Pulmonary artery endothelial cell (primary cell): Measurements from ENCODE around the gene KRT79. TPM values are rescaled to one million over a fixed set of nuclear protein-coding genes. Genes with fewer than 3 reads are reported as not detected.

Experiments
- DNase-seq: peaks from one replicate; pipeline ENCODE4 v3.0.0-alpha.2; 2011; ENCODE audit warnings: low read depth, low spot score
- total RNA-seq: library from RNA; depleted of rRNA; stranded (reverse); fragments of >200 nt; gene quantifications from 2 replicates; pipeline ENCODE4 v1.2.3, GENCODE V29; 2014

Gene KRT79
- total RNA-seq, 1 donor from 2014 or later, result not detected

DNA sequence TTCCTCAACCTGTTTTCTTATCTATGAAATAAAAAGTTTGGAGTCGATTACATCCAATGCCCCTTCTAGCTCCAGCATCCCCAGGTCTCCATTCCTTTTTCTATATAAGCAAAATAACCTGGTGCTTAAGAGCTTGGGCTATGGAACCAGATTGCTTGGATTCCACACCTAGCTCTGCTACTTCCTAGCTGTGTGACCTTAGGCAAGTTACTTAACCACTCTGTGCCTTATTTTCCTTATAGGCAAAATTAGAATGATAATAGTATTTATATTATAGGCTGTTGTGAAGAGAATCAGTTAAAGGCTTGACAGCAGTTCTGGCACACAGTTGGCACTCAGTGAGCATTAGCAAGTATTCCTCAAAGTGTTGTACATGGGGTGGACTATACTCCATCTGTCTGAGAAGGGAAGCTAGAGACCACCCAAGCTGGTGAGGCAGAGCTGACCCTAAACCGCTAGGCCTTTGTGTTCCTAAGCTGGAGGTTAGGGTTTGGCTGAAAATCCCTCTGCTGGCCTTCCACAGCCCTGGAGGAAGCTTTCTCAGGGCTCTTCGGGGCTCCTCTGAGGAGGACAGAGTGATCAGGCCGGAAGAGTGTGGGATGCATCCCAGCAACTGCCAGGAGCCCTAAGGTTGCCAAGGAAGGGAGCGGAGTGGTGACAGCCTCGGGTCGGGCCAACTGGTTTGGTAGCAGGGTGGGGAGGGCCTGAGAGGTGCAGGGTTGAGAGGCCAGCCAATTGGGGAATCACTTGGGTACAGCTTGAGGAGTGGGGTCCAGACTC lies 14.2 kb downstream of the KRT79 start:
- DNase-seq, result no peak

DNA sequence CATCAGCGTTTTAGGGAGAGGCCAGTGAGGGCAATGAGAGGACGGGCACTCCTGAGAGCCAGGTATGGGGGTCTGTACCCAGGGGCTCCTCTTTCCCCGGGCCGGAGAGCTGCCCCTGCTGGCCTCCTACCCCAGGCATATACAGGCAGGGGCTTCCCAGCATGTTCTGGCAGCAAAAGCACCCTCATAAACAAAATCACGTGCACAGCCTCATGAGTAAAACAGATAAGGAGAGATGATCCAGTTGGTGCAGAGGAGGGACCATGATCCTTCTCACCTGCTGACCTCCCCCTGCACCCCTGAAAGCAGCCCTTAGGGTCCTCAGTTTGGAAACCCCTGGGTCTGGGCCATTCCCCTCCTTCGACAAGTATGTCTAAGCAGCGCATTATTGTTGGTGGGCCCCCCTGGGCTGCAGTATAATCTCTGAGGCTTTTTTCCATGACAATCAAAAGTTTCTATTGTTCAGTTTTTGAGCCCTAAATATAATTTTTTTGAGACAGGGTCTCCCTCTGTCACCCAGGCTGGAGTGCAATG lies 15.2 kb downstream of the KRT79 start:
- no peak for DNase-seq

DNA sequence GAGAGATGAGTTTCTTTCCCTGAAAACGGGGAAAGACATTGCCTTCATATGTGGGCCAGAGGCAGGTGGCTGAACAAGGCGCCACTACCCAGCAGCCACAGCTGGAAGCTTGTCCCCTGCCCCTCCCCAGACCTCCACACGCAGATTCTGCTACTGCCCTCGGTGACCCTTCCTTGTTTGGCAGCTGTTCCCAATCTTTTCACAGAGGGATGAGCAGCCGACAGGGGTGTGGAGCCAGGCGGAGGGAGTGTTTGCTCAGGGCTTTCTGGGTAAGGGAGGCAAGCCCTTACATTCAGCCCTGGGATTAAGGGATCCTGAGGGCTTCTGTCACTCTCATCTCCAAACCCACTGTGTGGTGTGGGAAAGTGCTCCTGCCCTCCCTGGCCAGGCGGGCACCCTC lies 15.7 kb downstream of the KRT79 start:
- DNase-seq, result no peak

DNA sequence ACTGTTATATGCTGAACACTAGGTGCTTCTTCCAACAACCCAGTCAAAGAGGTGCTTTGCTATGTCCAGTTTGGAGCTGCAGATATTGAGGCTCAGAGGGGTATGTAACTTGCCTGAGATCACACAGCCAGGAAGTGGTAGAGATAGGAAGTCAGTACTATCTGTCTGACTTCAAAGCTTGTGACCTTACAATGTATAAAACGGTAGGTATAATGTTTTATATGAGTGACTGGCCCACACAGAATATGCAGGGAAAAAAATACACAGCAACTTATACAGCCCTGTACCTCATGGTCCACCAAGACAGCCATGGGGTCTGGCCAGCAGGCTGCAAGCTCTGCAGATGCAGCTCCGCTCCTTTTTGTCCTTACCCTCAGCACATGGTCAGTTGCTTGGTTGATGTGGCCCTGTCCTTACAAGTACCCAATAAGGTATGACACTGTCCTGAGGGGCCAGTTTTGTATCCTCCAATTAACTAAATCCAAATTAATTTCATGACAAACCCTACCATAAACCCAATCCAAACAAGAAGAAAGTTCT lies 16.3 kb downstream of the KRT79 start:
- DNase-seq, result no peak

DNA sequence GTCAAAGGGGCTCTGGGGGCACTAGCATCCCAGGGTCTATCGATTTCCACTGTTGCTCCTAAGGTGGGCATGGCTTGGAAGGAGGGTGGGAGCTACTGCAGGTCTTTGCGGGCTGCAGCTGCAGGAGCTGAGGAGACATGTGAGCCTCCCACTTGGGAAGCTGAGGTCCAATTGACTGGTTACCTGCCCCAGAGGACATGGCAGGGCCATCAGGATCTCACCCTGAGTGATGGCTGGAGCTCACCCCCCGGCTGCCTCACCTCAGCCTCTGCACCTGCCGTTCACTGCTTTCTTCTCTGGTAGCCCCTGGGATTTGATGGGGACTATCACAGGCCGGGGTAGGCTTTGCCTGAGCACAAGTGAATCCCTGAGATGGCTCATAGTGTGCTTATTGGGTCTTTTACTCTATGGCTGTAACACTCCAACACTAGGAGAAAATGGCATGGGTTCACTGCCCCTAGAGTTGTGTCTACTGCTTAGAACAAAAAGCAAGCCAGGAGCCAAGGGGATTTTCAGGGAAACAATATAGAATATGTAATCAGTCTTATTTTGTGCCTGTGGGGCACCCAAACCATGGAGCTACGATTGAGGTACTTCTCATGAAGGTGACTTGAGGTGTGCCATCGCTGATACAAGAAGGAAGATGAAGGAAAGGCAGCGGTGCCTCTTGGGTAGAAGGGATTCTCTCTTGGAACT lies 17.0 kb downstream of the KRT79 start:
- DNase-seq, result no peak

DNA sequence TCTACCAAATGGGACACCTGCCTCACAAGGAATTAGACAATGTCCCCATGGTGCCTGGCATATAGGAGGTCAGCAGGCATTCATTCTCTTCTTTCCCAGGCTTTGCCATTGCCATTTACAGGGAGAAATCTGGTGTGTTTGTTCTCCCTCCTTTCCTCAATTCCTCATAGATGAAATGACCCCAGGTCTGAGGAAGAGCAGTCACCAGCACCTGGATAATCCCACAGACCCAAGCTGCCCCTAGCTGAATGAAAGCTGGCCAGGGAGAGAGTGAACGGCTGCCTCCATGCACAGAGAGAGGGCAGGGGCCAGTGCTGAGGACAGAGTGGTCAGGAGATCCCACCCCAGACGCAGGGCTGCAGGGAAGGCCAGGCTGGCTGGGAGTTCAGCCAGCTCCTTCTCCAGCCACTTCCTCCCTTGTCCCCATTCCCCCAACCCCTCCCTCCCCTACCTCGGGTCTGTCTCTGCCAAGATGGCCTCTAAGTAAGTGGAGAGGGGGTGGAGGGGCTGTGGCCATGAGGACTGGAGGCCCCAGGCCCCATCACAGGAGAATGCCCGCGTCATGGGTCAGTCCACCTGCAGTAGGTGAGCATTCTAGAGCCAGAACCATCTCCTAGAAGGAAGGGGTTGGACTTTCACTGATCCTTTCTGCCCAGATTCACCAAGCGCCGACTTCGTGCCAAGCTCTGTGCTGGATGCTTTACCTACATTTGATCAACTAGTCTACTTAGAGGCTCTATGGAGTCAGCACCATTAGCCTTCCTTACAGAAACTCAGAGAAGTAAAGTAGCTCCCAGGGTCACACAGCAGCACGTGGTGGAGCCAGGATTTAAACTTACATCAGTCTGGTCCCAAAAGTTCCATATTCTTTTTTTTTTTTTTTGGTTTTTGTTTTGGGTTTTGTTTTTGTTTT lies 18.2 kb downstream of the KRT79 start:
- no peak for DNase-seq

DNA sequence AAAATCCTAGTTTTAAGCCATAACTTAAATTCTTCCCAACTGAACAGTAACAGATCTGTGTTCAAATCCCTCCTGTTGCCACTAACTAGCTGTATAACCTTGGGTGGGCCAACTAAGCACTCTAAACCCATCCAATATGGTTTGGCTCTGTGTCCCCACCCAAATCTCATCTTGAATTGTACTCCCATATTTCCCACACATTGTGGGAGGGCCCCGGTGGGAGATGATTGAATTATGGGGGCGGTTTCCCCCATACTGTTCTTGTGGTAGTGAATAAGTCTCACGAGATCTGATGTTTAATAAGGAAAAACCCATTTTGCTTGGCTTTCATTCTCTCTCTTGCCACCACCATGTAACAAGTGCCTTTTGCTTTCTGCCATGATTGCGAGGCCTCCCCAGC lies 18.9 kb downstream of the KRT79 start:
- DNase-seq, result no peak

DNA sequence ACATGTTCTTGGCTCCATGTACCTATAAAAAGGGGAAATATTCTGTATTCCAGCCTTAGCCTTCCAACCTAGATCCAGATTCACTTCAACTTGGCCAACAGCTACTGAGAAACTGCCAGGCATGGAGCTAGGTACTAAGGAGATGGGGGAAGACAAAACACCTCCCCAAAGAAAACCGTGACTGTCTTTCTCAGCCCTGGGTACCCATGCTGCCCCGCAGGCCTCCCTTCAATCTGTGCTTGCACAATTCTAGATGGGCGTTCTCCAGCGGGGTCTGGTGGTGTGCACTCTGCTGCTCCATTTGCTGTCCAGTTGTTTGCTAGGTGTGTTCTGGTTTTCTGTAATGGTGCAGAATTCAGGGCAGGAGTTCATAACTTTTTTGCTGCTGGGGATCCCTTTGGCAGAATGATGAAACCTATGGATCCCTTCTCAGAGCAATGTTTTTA lies 19.4 kb downstream of the KRT79 start:
- DNase-seq, result no peak

DNA sequence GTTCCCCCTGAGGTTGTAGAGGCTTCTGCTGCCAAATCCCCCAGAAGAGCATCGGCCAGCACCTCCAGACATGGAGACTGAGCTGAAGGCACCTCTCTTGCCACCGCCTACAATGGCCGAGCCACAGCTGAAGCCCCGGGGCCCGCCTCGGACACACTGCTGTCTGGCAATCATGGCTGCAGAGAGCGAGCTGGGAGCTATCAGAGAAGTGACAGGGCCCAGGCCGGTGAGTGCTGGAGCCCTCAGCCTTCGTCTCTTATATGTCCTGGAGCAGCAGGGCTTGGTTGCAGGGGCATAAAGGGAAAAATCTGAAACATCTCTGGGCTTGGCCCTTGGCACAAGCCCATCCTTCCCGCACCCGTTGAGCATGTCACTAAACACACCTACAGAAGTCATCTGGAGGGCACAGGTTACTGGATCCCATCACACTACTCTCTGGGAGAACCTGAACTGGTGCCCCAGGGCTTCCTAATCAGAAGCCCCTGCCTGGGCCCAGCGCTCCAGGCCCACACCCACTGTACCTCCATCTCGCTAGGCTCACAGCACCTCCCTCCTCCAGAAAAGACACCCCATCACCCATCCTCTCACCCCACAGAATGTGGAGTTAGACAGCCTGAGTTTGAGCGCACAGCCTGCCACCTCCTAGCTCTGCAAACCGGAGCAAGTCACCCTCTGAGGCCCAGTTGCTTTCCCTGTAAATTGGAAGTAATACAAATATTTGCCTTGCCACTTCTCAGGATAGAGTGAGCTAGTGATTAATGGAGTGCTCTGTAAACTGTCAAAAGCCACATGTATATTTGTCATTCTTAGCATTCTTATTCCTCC lies 20.0 kb downstream of the KRT79 start, which contains the start of gene KRT4:
TSS of gene KRT4 (minus strand) at position 232 of the 825 bp plus-strand sequence. CDS start at position 174, 58 bp downstream.
- no peak for DNase-seq

DNA sequence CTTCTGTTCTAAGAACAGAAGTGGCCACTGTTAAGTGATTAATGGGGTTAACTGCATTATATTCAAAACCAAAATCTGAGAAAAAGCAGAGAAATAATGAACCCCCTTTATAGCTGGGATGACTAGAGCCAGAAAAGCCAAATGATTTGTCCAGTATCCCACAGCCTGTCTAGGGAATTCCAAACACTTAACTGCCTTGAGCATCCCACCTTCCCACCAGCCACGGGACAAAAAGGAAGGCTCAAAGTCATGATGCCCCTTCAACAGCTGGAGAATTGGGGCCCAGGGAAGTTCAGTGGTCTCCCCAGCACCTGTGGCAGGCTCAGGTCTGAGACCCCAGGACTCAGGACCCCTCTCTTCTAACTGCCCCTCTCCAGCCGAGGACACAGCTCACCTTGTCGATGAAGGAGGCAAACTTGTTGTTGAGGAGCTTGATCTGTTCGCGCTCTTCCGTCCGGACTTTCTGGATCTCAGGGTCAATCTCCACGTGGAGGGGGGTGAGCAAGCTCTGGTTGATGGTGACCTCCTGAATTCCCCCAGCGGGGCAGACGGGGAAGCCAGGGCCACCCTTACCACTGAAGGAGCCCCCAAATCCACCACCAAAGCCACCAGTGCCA lies 20.8 kb downstream of the KRT79 start:
- no peak for DNase-seq

DNA sequence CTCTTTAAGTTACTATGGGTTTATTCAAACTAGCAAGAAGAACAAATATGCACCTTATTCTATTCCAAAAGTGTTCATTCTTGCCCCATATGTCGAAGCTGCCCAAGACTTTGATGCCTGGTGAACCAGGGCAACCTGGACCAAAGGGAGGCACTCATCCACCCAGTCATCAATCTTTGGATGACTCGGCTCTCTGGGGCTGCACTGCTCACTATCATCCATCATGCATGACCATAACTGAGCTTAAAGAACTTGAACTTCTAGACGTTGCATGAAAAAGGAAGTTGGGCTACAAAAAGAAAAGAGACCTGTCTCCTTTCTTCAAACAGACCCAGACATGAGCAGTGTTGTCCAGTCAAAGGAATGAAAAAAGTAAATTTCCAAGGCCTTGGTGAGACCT lies 21.4 kb downstream of the KRT79 start:
- no peak for DNase-seq

DNA sequence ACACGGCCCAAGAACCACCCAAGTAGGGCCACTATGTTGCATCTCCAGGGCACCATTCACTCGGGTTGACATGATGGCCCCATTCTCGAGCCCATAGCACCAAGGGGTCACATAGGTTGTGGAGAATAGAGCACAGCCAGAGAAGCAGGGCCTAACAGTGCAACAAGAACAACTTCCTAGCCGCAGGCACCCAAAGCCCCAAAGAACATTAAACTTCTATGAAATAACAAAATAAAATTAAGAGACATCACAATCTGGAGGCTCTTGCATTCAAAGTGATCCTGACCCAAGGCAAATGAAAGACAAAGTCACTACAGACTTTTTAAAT lies 22.1 kb downstream of the KRT79 start:
- no peak for DNase-seq

DNA sequence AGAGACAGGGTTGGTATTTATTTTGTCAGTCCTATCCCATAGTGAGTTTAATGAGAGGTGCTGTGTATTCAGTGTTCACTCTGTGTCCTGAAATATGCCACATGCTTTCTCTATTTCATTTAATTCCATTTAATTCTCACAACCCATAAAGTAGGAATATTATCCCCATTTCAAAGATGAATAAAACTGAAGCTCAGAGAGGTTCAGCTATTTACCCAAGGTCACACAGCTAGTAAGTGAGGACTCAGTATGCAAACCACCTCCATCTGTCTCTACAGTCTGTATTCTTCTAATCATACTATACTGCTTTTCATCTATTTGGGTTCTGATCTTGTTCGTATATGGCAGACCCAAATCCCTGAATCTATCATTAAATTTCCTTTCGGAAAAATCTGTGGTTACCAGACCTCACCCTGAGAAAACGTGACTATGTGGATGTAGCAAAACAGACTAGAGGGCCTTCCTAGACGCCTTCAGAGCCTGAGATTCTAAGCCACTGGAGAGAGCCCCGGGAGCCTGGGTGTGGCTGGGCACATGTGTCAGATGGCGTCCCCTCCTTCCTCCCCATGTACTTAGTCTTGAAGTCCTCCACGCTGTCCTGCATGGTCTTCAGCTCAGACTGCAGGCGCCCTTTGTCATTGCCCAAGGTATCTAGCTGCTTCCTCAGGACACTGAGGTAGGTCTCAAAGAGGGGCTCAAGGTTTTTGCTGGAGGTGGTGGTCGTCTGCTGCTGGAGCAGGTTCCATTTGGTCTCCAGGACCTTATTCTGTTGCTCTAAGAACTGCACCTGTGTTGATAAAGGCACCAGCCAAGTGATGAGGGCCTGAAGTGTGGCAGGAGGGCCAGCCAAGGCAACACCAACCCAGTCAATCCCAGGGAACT lies 22.7 kb downstream of the KRT79 start:
- no peak for DNase-seq

DNA sequence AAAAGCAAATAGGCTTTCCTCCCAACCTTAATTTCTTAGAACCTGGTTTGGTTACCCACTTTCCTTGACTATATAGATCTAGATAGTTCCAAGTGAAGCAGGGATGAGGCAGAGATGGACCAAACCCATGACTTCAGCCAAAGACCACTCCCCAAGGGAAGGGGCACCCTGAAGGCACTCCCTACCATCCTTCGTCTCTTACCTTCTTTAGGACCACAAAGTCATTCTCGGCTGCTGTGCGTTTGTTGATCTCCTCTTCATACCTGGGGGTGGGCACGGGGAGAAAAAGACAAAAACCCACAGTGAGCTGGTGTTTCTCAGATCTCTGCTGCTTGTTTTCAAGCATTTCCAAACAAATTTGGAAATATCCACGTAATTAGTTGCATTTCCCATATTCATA lies 23.6 kb downstream of the KRT79 start:
- no peak for DNase-seq

DNA sequence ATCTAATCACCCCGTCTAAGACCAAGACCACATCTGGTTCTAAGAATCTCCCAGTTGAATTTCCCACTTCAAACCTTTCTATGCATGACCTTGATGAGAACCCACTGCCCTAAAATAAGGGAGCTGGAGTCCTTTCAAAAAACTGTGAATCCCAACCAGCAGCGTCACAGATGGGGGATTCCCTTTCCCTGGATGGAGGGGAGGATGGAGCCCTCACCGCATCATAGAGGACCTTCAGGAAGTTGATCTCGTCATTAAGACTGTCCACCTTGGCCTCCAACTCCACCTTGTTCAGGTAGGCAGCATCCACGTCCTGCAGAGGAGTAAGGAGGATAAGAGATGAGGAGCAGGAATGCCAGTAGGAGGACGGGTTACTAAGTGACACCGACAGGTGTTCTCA lies 24.9 kb downstream of the KRT79 start:
- DNase-seq, result no peak

DNA sequence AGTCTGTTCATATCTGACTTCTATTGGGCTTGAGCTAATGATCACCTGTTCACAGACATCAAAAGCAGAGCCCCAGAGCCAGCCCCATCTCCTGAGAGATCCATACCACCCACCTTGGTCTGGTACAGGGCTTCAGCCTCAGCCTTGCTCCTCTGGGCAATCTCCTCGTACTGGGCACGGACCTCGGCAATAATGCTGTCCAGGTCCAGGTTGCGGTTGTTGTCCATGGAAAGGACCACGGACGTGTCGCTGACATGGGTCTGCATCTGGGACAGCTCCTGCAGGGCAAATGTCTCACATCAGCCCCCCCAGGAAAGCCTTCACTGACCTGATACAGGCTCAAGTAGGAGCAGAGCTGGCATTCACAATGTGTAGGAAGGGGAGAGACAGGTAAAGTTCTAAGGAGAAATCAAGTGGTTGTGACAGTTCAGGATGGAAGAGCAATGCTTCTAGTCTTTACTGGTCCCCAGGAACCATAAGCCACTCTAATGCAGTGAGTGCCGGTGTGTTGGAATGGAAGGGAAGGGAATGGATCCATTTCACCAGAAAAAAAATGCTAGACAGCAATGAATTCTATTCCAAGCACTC lies 25.4 kb downstream of the KRT79 start:
- no peak for DNase-seq

DNA sequence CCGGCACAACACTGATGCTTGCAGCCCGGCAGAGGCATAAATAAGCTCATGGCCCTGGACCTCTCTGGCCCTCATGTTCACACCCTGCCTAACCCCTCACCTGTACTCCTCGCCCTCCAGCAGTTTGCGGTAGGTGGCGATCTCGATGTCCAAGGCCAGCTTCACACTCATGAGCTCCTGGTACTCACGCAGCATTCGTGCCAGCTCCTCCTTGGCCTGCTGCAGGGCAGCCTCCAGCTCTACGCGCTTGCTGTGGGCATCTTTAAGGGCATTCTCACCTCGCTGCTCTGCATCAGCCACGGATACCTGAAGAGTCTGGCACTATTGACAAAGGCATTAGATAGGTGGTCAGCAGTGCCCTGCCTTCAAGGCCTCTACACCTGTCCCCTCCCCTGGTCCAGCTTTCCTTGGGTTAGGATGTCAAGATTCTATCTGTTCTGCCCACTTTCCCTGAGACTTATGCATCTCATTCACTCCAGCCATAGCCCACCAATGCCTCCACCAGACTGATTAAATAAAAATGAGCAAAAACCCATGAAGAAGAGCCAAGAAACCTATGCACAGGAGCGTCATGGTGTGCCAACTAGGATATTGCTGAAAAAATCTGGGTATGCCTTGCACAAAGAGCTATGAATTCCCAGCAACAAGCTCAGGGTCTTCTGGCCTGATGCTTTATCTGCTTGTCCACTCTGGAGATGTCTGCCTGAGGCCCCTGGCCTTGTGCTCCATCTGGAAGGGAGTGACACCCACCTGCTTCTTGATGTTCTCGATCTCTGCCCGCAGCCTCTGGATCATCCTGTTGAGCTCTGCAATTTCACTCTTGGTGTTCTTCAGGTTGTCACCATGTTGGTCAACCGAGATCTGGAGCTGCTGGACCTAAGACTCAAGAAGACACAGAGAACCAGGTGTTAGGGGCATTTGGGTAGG lies 26.3 kb downstream of the KRT79 start:
- no peak for DNase-seq
